GM12891 (cell line): ENCODE measurements around the gene NSMCE1.

Source experiments
- DNase-seq: peaks from one replicate; pipeline ENCODE4 v3.0.0; 2011; ENCODE audit warnings: low spot score; ENCODE audit not compliant: insufficient read length
- FAIRE-seq: peaks from 2 replicates; lab custom pipeline; 2011; peaks lifted over from hg19 to GRCh38; lab: Jason Lieb, UNC
- PAX5 ChIP-seq: IDR thresholded peaks from 2 replicates; pipeline ENCODE4 v1.6.1; 2011; ENCODE audit warnings: low read length, moderate library complexity, mild to moderate bottlenecking; ENCODE audit not compliant: insufficient read depth, severe bottlenecking
- POLR2A ChIP-seq: IDR thresholded peaks from 2 replicates; pipeline ENCODE4 v1.6.1; 2011; ENCODE audit warnings: low read depth, low read length, control low read depth
- POLR2AphosphoS5 ChIP-seq: IDR thresholded peaks from 2 replicates; pipeline ENCODE4 v1.6.1; 2011; ENCODE audit warnings: low read depth, low read length, control low read depth
- POU2F2 ChIP-seq: IDR thresholded peaks from 2 replicates; pipeline ENCODE4 v1.6.1; 2011; ENCODE audit warnings: low read depth, mild to moderate bottlenecking, control low read depth, low read length, moderate library complexity
- SPI1 ChIP-seq: IDR thresholded peaks from 2 replicates; pipeline ENCODE4 v1.6.1; 2011; ENCODE audit warnings: low read depth, low read length, control low read depth
- TAF1 ChIP-seq: IDR thresholded peaks from 2 replicates; pipeline ENCODE4 v1.6.1; 2011; ENCODE audit warnings: low read depth, low read length, control low read depth

The NSMCE1 gene

DNA sequence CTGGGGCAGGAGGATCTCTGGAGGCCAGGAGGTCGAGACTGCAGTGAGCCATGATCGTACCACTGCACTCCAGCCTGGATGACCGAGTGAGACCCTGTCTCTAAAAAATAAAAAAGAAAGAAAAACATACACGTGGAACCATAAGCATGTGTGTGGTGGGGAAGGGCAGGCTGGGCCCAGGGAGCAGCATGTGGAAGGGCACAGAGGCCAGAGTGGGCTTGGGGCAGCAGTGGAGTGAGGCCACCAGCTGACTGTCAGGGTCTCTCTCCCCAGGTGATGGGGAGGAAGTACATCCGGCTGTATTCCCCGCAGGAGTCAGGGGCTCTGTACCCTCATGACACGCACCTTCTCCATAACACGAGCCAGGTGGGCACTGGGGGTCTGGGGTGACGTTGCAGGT, 48.5 kb downstream of the NSMCE1 start:
- FAIRE-seq (no peak), DNase-seq (no peak)
- TF ChIP-seq SPI1: no peak
- no peak for TF ChIP-seq PAX5
- TF ChIP-seq TAF1: no peak
- TF ChIP-seq POU2F2: no peak
- TF ChIP-seq POLR2AphosphoS5: no peak
- TF ChIP-seq POLR2A: no peak

DNA sequence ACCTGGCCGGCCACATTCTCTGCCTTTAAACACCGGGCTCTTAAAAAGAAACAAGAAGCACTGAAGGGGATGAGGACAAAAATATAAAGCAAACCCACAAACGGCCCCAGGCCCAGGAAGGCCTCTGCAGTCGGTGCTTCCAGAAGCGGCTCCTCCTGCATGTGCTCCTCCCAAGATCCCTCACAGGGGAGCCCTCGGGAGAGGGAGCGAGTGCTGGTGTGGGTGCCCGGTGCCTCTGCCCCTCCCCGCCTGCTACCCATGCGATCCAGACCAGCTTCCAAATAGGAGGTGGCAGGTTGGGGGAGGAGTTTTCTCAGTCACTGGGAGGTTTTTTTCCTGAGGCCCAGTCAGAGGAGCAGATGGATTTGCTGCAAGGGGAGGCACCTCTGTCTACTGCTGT, 49.4 kb downstream of the NSMCE1 start:
- FAIRE-seq: no peak
- TF ChIP-seq TAF1 (no peak), POLR2AphosphoS5 (no peak), POLR2A (no peak), PAX5 (no peak), SPI1 (no peak), POU2F2 (no peak)
- no peak for DNase-seq

DNA sequence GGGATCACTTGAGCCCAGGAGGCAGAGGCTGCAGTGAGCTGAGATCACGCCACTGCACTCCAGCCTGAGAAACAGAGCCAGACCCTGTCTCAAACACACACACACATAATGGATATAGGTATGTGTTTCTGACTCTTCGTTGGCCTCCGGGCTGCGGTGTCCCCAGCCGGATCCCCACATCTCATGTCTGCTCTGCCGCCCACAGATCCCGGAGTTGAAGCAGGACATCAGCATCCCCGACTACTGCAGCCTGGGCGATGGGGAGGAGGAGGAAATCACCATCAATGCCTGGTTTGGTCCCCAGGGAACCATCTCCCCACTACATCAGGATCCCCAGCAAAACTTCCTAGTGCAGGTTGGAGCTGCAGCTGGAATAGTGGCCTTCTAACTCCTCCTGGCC, 49.8 kb downstream of the NSMCE1 start:
- no peak for DNase-seq
- FAIRE-seq: no peak
- TF ChIP-seq POLR2AphosphoS5: no peak
- TF ChIP-seq SPI1: no peak
- no peak for TF ChIP-seq PAX5
- TF ChIP-seq POLR2A: no peak
- no peak for TF ChIP-seq TAF1
- TF ChIP-seq POU2F2: no peak

DNA sequence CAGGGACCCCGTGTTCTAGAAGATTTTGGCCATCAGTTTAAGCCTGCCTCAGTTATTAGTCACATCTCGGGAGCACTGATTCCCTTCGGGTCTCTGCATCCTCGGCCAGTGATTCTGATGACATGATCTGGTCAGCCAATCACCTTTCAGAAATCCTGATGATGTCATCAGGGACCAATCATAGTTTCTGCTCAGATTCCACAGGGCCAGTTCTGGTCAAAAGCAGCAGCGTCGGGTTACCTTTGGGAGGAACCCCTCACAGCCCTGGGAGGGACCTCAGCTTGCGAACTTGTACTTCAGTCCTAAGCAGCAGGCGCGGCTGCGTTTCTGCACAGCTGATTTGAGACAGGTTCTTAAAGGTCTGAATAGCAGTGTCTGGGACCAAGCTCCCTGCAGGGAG, 51.3 kb downstream of the NSMCE1 start:
- DNase-seq (no peak), FAIRE-seq (no peak)
- TF ChIP-seq POU2F2 (no peak), PAX5 (no peak), POLR2A (no peak)

DNA sequence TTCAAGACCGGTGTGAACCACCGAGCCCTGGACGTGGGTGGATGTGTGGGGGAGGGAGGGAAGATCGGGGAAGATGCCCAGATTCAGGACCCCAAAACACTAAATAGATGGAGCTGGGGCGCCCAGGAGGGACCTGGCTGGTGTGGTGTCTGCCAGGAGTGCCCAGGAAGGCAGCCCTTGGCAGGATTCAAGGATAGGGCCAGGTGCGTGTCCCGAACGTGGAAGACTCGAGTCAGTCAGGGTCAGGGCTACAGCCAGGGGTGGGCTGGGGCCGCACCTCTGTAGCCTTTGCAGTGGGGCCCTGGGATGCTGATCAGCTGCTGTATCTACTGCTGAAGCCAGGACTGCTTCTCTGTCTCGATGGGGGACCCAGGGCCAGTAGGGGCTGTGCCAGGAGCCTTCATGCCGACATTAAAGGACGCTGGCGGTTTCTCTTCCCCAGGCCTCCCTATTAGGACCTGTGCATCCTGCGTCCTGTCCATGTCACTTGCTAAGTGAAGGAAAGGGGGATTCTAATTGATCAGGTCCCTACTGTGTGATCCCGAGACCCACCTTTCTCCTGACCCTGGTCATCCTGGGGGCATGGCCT, 52.2 kb downstream of the NSMCE1 start:
- TF ChIP-seq POLR2A (no peak), TAF1 (no peak), POLR2AphosphoS5 (no peak), SPI1 (no peak), PAX5 (no peak), POU2F2 (no peak)
- no peak for DNase-seq
- no peak for FAIRE-seq

DNA sequence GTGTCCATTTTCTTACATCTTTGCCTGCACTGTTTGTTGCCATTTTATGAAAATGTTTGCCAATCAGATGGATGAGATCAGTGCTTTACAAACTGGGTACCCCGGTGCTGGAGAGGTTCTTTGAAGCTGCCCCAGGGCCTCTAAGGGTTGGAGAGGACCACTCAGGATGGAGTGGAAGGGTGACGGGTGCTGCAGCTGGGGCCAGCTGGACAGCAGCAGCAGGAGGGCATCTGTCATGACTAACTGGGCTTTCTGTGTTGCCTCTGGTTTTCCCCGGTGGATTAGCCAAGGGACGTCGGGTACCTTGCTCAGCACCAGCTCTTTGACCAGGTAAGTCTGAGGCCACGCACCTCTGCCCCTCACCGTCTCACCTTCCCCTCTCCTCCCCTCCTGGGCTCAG, 52.9 kb downstream of the NSMCE1 start:
- no peak for FAIRE-seq
- DNase-seq: no peak
- TF ChIP-seq PAX5 (no peak), SPI1 (no peak), POLR2AphosphoS5 (no peak), POLR2A (no peak), POU2F2 (no peak), TAF1 (no peak)

DNA sequence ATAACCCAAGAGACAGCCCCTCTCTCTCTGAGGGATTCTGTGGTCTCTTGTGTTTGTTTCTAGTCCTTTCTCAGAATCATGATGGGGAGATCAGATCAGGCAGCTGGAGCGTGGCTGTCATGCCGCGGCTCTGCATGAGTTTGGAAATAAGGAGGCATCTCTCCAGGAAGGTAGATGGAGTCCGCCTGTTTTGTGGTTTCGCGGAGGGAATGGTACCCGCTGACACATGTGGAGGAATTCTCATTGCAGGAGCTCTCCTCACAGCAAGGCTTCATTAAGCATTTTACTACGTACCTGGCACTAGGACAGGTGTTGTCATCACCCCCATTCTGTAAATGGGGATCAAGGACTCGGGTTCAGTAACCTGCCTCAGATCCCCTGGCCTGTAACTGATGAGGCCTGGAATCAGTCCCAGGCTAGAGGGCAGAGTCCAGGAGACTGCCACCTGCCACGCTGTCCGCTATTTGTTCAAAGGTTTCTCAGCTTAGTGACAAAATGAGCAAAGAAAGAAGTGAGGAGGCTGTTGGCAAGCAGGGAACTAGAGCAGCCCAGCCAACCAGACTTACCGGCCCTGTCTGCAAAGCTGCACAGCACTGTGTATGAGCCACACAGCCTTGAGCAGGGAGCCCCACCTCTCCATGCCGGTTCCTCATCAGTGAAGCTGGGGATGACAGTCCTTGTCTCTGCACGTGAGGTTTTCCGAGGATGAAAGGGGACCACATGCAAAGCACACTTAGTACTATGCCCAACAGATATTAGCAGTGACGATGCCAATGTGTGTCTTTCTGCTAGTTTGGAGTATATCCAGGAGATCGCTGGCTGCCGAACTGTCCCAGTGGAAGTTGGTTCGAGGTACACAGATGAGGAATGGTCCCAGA, 54.2 kb downstream of the NSMCE1 start:
- FAIRE-seq (no peak), DNase-seq (no peak)
- TF ChIP-seq POLR2A (no peak), POU2F2 (no peak), POLR2AphosphoS5 (no peak), SPI1 (no peak), TAF1 (no peak), PAX5 (no peak)

DNA sequence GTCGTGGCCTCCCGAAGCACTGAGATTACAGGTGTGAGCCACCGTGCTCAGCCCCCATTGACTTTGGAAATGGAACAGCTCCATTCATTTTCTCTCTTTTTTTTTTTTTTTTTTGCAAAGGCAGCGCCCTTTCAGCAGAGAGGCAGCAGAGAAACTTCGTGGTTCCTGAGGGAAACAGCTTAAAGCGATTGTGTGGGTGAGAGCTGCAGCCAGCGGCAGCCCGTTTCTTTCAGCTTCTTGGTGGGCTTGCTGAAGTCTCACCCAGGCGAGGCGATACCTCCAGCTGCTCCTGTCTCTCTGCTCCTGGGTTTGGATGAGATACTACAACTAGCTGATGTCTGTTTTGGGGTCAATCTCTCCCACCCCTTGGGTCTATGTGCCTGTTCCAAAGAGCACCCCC, 57.5 kb downstream of the NSMCE1 start:
- DNase-seq: no peak
- FAIRE-seq: no peak
- TF ChIP-seq POLR2A: no peak
- TF ChIP-seq TAF1: no peak
- no peak for TF ChIP-seq POLR2AphosphoS5
- no peak for TF ChIP-seq PAX5
- TF ChIP-seq SPI1: no peak
- TF ChIP-seq POU2F2: no peak

DNA sequence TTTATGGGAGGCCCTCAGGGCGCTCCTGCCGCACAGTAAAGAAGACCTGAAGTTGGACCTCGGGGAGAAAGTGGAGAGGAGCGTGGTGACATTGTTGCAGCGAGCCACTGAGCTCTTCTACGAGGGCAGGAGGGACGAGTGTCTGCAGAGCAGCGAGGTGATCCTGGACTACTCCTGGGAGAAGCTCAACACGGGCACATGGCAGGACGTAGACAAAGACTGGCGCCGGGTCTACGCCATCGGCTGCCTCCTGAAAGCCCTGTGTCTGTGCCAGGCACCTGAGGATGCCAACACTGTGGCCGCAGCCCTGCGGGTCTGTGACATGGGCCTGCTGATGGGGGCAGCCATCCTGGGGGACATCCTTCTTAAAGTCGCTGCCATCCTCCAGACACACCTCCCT, 58.4 kb downstream of the NSMCE1 start:
- FAIRE-seq (no peak), DNase-seq (no peak)
- TF ChIP-seq POLR2AphosphoS5: no peak
- TF ChIP-seq SPI1: no peak
- no peak for TF ChIP-seq POLR2A
- no peak for TF ChIP-seq POU2F2
- TF ChIP-seq TAF1: no peak
- TF ChIP-seq PAX5: no peak
